ENCODE data around the gene FOXP1. TPM values are rescaled to one million over a fixed set of nuclear protein-coding genes. Genes with fewer than 3 reads are reported as not detected.
A peak's percentile ranks its signal among the peaks of the same experiment; 100 is the strongest.

The FOXP1 gene
- total RNA-seq, 1 donor, result 123 TPM

DNA sequence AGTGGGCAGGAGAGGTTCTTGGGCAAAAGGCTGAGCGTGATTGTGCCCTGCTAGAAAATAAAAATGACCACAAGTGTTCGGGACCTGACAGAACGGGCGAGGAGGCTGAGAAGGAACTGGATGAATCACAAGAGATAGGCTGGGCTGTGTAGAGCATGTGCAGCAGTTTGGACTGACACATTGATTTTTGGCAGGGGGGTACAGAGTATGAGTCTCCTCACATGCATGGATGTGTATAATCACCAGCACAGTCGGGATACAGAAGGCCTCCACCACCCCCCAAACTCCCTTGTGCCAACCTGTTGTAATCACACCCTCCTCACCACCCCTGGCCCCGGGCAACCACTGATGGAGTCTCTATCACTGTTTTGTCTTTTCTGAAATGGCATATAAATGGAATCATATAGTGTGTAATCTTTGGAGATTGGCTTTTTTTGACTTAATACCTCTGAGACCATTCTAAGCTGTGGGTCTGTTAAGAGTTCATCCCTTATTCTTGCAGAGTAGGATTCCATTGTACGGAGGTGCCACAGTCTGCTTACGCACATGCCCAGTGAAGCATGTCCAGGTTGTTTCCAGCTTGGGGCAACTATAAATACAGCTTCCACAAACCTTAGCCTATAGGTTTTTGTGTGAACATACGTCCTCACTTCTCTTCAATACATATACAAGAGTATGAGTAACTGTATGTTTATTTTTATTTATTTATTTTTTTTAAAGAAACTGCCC lies 438.8 kb downstream of the FOXP1 start:
- DNase-seq (ENCODE audit: low read depth in 2 of 3, low spot score in 2 of 3), result no peak

DNA sequence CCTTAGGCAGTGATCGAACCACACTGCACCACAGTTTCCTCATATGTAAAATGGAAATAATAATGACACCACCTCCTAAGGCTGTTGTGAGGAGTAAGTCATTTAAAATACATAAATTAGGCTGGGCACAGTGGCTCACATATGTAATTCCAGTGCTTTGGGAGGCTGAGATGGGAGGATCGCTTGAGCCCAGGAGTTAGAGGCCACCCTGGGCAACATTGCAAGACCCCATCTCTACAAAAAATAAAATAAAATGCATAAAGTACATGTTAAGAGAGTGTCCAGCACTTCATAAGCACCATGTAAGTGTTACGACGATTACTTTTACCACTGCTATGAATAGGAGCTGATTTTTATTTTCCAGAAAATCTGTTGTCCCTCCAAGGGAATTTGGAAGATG lies 440.0 kb downstream of the FOXP1 start:
- no peak for DNase-seq (ENCODE audit: low read depth in 2 of 3, low spot score in 2 of 3)

- peak in 1 of 3 donors; percentile 62 for DNase-seq (ENCODE audit: low read depth in 2 of 3, low spot score in 2 of 3)
Observed at GRCh38 chr3:71142441-71143161, 440.9 kb downstream of the FOXP1 start.

- DNase-seq (ENCODE audit: low read depth in 2 of 3, low spot score in 2 of 3), result no peak
Observed at GRCh38 chr3:71140477-71140876, 443.1 kb downstream of the FOXP1 start.

GRCh38 chr3:71139496-71139895 lies 444.0 kb downstream of the FOXP1 start:
- DNase-seq (ENCODE audit: low read depth in 2 of 3, low spot score in 2 of 3), result no peak

GRCh38 chr3:71138410-71138809 lies 445.1 kb downstream of the FOXP1 start:
- DNase-seq (ENCODE audit: low read depth in 2 of 3, low spot score in 2 of 3), result no peak

GRCh38 chr3:71136276-71136675 lies 447.3 kb downstream of the FOXP1 start:
- DNase-seq (ENCODE audit: low read depth in 2 of 3, low spot score in 2 of 3), result no peak

- no peak for DNase-seq (ENCODE audit: low read depth in 2 of 3, low spot score in 2 of 3)
Observed at GRCh38 chr3:71135373-71136088, 448.0 kb downstream of the FOXP1 start.

DNA sequence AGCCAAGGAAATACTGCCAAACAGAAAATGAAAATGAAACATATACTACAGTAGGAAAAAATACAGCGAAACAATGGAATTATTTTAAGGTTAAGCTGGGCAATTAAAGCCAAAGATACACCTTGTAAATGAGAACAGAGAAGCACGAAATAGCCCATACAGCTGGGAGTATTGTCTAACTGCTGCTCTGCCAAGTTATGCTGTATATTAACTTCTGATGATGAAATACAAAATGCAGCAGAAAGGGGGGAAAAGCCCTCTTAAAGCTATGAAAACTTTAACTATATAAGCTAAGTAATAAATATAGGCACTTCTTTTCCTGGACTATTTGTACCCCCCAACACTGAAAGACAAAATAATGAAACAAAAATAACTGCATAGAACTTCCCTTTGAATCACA lies 449.0 kb downstream of the FOXP1 start:
- no peak for DNase-seq (ENCODE audit: low read depth in 2 of 3, low spot score in 2 of 3)

DNA sequence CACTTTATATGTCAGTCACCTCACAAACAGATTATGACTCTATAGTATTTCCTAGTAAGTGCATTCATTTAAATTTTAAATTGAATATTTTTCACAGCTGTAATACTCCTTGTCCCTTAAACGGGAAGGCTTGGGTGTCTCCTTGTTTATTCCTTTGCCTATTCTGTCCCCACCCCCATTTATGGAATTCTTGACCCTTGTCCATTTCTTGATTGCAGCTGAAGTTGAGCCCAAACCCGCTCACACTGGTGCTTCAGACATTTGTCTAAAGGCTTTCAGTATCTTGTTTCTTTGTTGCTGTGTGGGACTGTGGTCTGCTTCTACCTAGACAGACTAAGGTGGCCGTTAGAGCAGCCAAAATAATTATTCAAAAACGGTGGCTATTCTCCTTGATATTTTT lies 449.7 kb downstream of the FOXP1 start:
- DNase-seq (ENCODE audit: low read depth in 2 of 3, low spot score in 2 of 3), result no peak

- DNase-seq (ENCODE audit: low read depth in 2 of 3, low spot score in 2 of 3), result no peak
Observed at GRCh38 chr3:71132995-71133730, 450.4 kb downstream of the FOXP1 start.

DNA sequence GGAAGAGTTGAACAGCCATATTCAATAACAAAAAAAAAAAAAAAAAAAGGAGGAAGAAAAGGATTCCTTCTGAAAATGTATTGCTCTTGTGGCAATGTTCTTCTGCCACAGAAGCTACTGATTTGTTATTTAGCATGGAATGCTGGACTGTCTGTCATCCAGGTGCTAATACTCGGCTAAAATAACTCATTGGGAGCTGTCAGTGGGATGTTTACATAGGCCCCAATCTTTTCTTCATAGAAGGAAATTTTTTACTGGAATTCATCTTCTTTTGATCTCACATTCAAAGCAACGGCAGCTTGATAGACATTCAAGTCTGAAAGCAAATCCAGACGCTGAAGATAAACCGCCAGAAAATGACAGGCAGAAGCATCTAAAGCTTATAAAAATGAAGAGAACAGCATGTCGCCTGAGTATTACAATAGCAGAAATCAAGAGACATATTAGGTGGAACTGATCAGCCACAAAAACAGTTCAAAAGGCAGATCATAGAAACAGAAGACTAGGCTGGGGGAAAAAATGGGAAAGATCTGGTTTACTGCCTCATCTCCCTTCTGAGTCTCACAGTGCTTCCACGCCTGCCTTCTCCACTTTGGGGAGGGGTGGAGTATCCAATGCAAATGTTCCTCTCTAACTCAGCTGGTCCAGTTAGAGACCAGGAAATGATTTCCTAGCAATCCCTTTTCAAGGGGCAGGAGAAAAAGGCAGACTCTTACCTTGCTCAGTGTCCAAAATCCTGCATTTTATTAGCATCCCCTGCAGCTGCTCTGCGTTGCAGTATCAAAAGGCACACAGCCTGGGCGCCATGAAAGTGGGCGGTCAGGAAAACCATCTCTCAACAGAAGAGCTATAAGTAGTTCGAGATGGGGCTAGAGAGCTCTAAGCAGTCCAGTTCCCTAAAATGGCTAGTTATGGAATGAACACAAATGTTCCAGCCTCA lies 451.9 kb downstream of the FOXP1 start:
- DNase-seq (ENCODE audit: low read depth in 2 of 3, low spot score in 2 of 3), result no peak

- peak; percentile 55 to 83 (median 80) for DNase-seq (ENCODE audit: low read depth in 2 of 3, low spot score in 2 of 3)
Observed at GRCh38 chr3:71130471-71131374, 452.8 kb downstream of the FOXP1 start.

DNA sequence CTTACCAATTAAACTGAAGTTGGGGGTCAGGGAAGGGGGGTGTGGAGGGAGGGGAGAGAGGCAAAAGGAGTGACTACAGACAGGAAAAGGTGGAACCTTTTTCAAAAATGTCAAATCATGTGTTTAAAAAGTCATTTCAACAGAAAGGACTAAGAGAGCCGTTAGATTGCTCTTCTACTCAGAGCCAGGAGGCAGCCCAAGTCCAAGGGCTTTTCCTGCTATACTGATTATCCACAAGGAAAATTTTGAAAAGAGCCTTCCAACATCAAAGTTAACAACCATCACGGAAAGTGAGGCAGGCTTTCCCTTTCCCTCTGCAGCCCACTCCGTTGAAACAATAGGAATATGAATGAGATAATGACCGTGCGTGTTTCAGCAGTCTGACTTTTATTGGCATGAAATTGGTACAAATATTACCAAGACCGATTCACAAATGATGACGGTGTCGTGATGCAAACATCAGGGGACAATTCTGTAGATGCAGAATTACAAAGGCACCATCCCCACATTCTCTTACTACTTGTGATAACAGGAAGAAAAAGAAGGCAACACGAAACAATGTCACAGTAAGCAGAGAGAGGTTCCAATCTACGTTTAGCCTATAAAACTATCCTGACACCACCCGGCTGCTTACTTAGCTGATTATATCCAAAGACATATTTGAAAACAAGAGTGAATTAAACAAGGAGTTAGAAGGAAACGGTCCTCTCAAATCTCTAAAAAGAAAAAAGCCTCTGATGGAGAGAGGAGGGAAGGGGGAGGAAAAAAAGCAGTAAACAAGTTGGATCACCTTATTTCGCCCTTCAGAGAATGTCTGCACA lies 453.7 kb downstream of the FOXP1 start:
- peak in 2 of 3 donors; percentile 30 to 45 for DNase-seq (ENCODE audit: low read depth in 2 of 3, low spot score in 2 of 3)

GRCh38 chr3:71128961-71129360 lies 454.6 kb downstream of the FOXP1 start:
- no peak for DNase-seq (ENCODE audit: low read depth in 2 of 3, low spot score in 2 of 3)

DNA sequence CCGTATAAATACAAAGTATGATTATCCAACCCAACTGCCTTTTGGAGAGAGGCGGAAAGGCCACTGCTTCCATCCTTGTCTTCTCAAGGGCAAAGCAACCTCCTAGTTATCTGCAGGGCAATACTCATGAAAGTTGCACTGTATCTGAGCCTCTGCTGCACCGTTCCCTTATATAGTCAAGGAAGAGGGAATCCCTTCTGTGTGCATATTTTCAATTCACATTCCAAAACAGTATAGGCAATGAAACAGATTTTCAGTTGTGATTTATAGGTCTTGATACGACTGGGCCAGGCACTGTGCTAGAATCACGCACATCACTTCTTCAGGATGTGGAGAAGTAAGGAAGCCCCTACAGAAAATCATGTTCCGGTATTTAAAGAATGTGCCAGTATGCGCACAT lies 455.7 kb downstream of the FOXP1 start:
- no peak for DNase-seq (ENCODE audit: low read depth in 2 of 3, low spot score in 2 of 3)

DNA sequence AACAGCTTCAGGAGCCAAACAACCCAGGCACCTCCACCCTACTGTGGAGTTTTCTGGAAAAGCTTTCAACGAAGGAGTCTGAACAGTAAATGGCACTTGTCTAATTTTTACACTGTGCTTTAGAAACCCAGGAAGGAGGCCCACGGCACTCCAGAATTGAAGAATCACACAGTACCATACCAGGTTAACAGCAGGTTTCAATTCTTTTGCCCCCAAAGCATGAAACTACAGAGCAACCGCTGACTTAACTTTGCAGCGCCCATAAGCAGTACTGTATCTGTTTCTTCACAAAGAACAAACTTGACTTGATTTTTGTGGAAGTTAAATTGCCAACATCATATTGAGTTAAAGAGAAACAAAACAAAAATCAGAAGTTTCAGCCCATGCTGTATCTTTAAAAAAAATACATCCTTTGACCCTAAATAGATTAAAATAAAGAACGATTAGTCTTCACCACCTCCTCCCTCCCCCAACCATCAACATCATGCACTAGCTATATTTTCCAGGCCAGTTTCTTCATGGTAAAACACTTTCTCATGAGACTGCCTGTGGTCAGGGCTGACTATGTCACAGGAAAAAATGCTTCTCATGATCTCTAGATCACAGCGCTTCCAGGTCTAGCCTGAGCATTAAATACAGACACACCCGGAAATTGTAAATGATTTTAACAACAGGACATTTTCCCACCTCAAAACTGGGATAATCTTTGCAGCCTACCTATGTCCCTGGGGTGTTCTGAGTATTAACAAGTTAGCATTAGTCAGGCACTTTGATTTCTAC lies 456.3 kb downstream of the FOXP1 start:
- DNase-seq (ENCODE audit: low read depth in 2 of 3, low spot score in 2 of 3), result peak in 1 of 3 donors; percentile 49

All from hematopoietic multipotent progenitor cell (in vitro differentiated cells).